NCI-H1436 (cell line): ENCODE measurements around the gene ZSCAN1.
A peak's percentile ranks its signal among the peaks of the same experiment; 100 is the strongest.

ENCODE experiments used
- DNase-seq: peaks from one replicate; lab custom pipeline; 2025; lab: John Stamatoyannopoulos, UW

The ZSCAN1 gene

DNA sequence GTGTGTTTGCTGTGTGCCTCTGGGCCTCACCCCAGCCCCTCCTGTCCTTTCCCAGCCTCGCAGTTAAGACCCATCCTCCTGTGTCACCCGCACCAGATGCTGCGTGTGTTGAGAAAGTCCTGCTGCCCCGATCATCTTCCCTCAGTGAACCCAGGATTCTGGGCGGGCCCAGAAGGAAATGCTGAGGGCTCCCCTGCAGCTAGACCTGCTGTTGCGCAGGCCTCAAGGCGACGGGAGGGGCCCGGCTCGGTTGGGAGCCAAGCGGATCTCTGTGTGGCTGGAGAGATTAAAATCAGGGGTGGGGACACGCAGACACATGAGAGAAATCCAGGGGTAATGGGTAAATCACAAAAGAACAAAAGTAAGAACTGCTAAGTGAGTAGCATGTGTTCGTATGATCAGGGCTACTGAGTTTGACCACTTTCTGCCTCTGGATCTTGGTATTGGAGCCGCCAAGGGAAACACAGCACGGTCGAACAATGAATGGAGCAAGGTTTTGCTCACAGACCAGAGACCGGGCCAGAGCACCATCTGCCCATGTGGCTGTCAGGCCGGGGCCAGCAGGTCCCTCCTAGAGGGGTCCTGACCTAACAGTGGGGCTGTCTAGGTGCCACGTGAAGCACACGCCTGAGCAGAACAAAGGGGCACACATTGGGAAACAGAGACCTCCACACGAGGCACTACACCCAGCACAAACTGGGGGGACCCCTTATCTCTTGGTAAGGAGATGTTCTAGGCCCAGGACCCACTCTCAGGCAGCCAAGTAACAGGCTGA lies 7.1 kb downstream of the ZSCAN1 start:
- no peak for DNase-seq

DNA sequence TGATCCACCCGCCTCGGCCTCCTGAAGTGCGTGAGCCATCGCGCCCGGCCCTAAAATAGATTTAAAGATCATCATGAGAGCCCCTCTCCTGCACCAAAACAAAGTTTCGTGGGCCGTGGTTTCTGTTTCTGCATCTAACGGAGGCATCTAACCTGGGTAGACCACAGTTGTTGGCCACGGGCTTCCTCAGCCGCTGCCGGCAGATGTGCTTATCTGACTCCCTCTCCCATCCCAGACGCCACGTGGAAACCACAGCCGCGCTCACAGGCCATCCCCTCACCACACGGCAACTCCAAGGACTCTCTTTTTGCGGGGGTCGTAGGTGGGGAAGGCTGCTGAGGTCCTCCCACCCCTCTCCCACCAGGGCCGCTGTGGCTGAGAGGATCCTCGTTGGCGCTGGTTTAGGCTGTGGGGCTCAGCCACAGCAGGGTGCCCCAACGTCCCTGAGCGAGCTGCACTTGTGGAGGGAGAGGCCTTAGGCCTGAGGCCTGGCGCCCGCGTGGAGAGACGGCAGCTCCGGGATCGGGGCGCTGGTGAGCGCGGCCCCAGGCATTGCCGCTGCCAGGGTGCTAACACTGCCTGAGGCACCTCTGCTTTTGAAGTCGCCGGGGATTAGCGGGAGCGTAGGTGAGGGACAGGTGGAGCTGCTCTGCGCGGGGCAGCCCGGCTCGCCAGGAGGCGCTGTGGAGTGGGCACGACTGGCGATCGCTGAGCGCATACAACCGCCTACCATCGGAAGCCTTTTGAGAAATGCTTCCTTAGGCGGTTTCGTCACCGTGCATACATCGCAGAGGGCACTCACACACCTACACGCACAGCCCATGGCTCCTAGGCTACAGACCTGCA lies 8.9 kb downstream of the ZSCAN1 start:
- DNase-seq: no peak

DNA sequence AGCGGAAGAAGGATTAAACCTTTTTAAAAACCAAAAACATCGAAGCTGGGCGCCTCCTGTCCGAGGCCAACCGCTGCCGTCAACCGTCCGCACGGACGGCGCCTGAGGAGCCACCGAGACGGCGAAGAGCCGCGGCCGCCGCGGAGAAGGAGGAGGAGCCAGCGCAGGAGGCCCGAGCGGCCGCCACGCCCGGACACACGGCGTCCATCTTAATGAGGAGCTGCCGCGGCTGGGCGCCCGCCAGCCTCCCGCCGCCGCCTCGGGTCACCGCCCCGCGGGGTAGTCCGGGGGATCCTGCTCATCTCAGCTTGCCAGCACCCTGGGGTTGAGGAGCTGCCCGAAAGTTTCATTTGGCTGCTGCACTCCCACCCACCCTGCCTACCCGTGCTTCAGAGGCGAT lies 10.6 kb downstream of the ZSCAN1 start:
- DNase-seq: no peak

DNA sequence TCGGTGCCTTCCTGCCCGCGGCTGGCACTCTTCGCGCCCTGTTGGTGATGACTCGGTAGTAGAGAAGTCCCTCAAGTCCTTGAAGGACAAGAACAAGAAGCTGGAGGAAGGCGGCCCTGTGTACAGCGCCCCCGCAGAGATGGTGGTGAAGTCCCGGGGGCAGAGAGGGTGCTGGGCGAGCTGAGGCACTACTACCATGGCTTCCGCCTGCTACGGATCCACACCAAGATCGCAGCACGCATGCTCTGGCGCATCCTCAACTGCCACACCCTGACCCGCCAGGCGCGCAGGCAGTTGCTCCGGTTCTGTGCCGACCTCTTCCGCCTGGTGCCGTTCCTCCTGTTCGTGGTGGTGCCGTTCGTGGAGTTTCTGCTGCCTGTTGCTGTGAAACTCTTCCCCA lies 11.1 kb downstream of the ZSCAN1 start:
- no peak for DNase-seq

DNA sequence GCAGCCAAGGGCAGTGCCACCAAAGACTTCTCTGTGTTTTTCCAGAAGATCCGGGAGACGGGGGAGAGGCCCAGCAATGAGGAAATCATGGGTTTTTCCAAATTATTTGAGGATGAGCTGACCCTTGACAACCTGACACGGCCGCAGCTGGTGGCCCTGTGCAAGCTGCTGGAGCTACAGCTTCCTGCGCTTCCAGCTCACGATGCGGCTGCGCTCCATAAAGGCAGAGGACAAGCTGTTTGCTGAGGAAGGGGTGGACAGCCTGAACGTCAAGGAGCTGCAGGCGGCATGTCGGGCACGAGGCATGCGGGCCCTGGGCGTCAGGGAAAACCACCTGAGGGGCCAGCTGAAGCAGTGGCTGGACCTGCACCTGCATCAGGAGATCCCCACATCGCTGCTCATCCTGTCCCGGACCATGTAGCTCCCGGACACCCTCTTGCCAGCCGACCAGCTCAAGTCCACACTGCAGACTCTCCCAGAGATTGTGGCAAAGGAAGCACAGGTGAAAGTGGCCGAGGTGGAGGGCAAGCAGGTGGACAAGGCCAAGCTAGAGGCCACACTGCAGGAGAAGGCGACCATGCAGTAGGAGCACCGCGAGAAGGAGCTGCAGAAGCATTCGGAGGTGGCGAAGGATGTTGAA lies 11.7 kb downstream of the ZSCAN1 start:
- DNase-seq: no peak

DNA sequence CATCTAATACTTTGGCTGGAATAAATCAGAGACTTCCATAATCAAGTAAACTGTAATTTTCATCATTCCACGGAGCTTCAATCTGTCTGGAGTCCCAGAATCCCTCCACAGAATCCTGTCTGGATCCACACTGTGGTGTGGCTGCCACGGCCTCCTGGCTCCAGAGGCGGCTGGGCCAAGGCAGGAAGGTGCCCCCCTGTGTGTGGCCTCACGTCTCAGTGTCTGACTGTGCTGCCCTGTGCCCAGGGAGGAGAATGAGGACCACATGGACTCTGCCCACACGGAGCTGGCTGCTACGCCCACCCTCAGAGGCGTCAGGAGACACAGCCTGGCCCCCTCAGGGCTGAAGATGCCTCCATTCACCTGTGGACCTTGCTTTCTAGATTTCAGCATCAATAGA lies 13.0 kb downstream of the ZSCAN1 start:
- DNase-seq: no peak

DNA sequence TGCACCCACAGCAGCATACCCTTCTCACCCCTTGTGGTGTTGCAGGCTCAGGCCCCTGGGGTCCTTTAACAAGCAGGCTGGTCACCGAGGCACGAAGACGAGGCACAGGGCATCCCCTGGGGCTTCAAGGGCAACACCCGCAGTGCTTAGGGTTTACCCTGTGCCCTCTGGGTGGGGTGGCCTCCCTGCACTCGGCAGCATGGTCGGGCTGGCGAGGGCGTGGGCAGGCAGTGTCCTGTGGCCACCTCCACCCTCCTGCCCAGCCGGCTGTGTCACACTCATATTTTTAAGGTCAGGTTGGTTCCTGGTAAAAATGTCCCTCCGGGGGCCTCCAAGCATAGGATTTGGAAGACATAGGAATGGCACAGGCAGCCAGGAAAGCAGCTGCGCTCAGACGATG lies 13.8 kb downstream of the ZSCAN1 start:
- DNase-seq: no peak

DNA sequence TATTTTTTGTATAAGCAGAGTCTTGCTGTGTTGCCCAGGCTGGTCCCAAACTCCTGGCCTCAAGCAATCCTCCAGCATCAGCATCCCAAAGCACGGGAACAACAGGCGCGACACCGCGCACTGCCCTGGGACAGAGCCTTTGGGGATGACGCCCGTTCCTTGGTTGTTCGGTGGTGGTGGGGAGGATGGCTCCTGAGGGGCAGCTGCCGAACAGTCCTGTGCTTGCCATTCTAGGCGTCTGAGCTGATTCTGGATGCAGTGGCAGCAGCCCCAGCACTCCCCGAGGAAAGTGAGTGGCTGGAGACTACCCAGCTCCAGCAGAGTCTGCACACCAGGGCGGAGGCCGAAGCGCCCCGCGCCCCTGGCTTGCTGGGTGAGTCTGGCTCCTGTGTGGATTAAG lies 18.4 kb downstream of the ZSCAN1 start:
- no peak for DNase-seq

DNA sequence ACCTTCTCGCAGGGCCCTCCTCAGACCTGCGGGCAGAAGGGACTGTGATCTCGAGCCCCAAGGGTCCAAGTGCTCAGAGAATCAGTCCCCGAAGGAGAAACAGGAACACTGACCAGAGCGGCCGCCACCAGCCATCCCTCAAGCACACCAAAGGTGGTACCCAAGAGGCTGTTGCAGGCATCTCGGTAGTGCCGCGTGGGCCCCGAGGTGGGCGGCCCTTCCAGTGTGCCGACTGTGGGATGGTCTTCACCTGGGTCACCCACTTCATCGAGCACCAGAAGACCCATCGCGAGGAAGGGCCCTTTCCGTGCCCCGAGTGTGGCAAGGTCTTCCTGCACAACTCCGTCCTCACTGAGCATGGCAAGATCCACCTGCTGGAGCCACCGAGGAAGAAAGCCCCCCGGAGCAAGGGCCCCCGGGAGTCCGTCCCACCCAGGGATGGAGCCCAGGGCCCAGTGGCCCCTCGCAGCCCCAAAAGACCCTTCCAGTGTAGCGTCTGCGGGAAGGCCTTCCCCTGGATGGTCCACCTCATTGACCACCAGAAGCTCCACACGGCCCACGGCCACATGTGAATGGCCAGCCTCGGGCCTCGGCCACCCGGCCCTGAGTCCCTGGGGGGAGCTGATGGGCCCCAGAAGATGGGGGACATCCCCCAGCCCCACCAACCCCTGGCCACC lies 19.8 kb downstream of the ZSCAN1 start:
- no peak for DNase-seq

DNA sequence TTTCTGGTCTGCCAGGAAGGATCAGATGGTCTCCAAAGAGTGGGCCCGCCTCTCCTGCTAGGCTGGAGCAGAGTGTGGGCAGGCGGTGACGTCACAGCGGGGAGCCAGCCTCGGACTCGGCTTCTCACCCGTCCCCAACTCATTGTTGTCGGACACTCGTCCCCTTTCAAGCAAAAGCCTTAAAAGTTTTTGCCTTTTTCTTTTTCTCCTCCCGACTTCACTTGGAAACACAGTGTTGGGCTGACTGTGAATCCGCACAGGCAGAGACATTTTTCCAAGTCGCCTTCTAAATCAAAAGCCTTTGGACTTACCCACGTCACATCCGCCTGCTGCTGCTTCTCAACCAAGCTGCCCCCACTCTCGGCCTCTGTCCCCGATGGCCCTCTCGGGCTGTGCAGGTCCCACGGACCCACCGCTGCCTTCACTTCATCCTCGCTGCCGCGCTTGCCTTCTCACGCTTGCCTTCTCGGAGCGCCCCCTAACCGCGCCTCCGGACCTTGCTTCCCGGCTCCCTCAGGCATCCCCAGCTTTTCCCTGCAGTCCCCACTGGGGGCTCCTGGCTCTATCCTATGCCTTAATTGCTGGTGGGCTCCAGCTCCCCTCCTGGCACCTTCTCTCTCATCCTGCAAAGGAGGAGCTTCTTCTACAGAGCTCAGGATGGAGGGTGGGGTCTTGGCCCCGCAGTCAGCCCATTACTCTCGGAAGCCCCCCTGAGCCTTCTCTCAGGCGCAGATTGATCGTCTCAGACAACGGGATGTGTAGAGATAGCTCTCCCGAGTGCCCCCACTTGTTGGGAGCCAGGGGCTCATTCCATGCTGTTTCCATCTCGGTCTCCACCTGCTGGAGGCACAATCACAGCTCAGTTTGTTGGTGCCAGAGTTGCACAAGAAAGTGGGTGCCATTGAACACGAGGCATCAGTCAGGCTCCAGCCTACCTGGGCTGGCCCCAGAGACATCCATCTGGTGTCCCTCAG lies 21.4 kb downstream of the ZSCAN1 start:
- no peak for DNase-seq

DNA sequence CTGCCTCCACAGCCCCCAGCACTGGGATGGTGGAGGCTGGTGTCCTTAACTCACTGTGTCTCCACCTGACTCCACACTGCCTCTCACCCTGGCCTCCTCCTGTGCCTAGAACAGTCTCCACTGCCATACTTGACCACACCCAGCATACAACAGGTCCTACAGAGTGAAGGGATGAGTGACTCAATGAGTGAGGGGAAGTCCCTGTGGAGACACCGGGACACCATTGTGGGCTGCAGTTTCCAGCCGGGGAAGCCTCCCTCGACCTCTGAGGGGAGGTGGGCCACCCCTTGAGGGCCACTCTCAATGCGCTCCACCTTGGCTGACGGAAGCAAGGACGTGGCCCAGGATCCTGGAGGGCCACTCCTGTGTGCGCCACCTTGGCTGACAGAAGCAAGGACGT lies 22.4 kb downstream of the ZSCAN1 start:
- no peak for DNase-seq

DNA sequence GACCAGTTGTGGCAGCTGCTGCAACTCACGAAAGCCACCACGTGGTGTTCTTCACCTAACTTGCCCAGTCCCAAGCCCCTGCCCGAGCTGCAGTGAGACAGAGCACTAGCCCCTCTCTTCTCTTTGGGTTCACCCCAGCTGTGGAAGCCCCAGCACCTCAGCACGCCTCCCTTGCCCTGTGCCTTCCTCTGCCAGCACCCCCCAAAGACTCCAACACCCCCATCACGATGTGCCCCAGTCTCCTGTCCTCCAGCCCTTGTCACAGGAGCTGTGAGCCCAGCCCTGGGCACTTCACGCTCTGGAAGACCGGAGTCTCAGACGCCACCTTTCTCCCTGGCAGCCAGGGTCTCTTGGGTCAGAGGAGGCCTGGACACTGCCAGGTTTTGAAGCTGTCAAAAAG lies 23.0 kb downstream of the ZSCAN1 start:
- DNase-seq: no peak

DNA sequence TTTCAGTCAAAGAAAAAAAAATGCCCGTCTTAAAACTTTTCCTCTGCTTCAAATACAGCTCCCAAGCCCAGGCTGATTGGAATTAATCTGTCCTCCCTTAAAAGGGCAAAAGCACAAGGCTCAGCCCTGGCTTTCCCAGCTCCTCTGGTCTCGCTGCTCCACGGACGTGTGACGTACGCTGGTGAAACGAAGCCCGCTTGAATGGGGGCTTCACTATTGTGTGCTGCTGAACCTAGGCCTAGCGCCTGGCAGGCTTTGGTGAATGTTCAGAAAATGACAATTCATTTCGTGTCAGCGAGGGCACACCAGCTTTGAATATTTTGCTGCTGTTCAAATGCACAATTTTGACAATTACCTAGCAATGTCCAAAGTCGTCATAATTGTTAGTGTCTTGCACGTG lies 24.6 kb downstream of the ZSCAN1 start:
- DNase-seq: no peak

DNA sequence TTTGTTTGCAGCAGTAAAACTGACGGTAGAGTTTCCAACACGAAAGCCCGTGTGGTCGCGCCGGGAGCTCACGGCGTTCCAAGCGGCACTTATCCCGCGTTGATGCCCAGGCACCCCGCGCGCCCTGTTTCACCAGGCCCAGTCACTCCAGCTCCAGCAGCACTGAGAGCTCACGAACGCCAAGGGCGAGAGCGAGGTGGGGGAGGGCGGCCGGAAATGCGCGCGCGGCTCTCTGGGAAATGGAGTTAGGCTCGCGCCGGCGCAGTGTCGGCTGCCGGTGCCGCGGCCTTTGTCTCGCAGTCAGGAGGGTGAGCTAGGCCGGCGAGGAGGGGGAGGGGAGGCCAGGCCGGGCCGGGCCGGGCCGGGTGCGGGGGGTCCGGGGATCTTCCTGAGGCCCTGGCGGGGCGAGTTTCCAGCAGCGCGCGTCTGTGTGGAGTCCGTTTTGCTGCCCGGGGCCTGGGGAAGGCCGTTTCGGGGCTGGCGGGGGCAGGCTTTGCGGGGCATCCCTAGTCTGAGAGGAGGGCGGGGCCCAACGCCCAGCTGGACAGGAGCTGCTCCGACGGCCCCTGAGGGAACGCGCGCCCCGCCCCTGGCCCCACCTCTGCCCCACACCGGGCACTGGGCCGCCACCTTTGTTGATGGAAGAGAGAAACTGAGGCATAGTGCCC lies 25.3 kb downstream of the ZSCAN1 start, which contains the start of gene ZNF135:
Gene ZNF135, plus strand, starts transcription at position 280 of the 668 bp plus-strand sequence. CDS start 721 bp downstream, outside the sequence.
- DNase-seq: peak; percentile 39

DNA sequence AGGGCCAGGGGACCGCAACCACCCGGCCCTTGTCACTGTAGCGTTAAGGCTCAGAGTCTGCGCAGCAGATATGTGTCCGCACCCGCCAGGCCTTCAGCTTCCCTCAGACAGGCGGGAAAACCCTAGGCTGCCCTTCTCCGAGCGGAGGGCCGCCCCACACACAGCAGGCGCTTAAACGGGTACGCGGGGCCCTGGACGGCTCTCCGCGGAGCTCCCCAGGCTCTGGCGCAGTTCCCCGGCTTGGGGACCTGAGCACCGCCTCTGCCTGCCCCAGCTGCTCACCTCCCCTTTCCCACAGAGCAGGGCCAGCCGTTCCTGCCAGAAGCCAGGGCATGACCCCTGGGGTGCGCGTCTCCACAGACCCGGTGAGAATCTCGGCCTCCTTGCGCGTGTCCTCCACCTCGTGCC lies 25.9 kb downstream of the ZSCAN1 start:
- no peak for DNase-seq

DNA sequence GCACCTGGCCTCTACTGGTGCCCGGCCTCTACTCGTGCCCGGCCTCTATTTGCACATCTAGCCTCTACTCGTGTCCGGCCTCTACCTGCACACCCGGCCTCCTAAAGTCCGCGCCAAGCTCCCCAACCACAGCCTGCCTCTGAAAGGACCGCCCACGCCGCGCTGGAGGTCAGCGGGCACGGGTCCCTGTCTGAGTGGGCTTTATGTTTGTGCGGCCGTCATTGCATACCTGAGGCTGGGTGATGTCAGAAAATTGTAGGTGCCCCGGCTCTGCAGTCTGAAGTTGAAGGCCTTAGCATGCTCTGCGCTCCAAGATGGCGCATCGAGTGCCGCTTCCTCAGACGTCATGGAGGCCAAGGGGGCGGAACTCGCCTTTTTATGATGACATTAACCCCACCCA lies 26.4 kb downstream of the ZSCAN1 start:
- no peak for DNase-seq

DNA sequence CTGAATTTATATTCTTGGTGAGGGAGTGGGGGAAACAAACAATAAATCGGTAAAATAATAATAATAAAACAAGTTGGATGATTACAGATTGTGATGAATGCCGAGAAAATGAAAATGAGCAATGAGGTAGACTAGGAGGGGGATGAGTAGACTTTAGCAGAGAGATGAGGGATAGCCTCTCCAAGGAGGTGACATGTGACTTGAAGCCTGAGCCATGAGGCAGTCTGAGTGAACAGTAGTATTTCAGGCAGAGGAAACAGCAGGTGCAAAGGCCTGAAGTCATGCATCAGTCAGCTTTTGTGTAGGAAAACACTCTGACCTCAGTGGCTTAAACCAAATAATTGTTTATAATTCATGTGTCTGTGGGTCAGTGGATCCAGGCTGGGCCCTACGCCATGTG lies 29.9 kb downstream of the ZSCAN1 start:
- DNase-seq: no peak

DNA sequence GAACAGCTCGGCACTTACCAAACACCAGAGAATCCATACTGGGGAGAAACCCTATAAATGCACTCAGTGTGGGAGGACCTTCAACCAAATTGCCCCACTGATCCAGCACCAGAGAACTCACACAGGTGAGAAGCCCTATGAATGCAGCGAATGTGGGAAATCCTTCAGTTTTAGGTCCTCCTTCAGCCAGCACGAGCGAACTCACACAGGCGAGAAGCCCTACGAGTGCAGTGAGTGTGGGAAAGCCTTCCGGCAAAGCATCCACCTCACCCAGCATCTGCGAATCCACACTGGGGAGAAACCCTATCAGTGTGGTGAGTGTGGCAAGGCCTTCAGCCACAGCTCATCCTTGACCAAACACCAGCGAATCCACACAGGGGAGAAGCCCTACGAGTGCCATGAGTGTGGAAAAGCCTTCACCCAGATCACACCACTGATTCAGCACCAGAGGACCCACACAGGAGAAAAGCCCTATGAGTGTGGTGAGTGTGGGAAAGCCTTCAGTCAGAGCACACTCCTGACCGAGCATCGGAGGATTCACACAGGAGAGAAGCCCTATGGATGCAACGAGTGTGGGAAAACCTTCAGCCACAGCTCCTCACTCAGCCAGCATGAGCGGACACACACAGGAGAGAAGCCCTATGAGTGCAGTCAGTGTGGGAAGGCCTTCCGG lies 33.6 kb downstream of the ZSCAN1 start:
- no peak for DNase-seq

DNA sequence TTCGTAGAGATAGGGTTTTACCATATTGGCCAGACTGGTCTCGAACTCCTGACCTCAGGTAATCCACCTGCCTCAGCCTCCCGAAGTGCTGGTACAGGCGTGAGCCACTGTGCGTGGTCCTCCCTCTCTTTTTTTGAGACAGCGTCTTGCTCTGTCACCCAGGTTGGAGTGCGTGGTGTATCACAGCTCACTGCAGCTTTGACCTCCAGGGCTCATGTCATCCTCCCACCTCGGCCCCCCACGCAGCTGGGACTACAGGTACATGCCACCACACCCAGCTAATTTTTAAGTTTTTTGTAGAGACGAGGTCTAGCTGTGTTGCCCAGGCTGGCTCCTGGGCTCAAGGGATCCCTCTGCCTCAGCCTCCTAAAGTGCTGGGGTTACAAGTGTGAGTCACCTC lies 46.0 kb downstream of the ZSCAN1 start:
- DNase-seq: no peak

DNA sequence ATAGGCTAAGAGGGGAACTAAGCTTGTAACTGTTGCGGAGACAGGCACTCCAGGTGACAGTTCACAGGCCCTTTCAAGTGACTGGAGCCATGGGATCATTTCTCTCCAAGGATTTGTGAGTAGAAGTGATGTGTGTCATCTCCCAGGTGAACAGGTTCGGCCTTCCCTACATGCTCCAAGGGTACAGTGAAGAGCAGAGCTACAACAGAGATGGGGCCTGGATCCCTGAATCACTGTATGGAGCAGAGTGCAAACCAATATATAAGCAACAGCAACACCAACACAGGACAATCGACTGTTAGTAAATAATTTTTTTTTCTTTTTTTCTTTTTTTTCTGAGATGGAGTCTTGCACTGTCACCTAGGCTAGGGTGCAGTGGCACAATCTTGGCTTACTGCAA lies 49.2 kb downstream of the ZSCAN1 start:
- no peak for DNase-seq
